DMS114 treated with DMSO at 0.1 percent for 48 hours (cell line): Measurements from ENCODE around the gene ZNF558.

ENCODE experiments used
- DNase-seq: peaks from one replicate; lab custom pipeline; 2025; ENCODE audit not compliant: unreplicated experiment; lab: John Stamatoyannopoulos, UW

ZNF558 gene

DNA sequence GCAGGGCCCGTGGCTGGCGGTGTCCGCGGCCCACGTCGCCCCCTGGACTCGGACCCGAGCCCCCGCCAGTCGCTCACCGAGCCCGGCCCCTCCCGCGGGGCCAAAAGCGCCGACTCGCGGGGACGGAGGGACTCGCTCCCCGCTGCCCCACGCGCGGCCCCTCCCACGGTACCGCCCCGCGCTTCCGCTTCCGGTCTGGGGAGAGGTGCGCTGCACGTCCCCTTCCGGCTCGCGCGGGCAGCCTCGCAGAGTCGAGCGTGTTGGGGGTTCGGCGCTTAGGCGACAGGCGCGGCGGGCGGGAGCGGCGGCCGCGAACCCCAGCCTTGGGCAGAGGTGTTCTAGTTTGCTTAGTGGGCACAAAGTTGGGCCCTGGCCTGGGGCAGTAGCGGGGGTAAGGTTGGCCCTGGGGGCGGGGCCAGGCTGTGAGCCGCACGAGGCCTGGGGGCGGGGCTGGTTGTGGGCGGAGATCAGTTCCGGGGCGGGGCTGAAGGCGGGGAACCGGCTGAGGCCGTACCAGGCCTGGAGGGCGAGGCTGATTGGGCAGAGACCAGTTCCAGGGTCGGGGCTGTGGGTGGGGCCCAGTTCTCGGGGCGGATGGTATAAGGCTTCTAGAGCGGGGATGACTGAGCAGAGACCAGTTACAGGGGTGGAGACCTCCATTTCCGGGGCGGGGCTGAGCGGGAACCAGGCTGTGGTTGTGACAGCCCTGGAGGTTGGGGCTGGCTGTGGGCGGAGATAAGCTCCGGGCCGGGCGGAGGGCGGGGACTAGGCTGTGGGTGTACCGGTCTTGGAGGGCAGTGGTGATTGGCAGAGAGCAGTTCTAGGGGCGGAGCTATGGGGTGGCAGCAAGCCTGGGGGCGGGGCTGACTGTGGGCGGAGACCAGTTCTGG is at the start of gene ZNF558, which contains the start of gene MBD3L1:
Gene ZNF558 (minus strand): TSS at position 173 of the 890 bp plus-strand sequence. CDS start 9,645 bp downstream, outside the sequence.
Gene MBD3L1 (plus strand): TSS at position 246 of the 890 bp plus-strand sequence. CDS start 10,302 bp downstream, outside the sequence.
- peak; percentile 82 for DNase-seq

DNA sequence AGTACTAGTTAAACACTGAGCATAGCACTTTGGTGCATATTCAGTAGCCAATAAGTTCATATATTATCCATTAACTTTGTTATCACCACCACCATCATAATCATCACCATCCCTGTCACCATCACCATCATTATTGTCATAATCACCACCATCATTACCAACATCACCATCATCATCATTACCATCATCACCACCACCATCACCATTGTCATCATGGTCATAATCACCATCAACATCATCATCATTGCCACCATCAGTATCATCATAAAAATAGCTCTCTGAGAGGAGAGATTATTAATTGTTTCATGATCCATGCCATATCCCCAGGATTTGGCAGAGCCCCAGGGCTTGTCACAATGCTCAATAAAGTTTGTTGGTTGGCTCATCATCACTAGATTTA is 49.4 kb upstream of the ZNF558 start:
- no peak for DNase-seq

DNA sequence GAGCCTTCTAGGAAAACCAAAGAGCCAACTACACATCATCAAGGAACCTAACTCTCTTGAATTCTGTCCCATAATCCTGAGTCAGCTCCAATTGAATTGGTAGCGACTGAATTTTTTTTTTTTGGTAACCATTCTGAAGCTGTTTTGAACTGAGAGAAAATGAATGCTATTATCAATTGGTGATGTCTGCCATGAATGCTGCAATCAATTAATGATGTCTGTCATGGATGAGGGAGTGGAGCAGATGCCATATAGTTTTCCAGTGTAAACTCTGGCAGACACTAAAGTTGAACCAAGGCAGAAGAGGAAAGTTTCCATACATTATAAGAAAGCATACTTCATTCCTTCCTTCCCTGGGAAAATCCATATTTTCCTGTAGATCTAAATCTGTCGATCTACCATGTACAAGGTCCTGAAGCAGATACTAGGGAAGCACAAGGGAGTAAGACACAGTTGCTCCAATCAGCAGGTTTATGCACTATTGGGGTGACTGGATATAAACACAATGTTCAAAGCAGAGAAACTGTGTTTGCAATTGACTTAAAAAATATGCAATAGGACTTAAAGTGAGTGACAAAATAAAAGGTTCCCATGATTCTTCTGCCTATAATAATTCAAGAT is 48.9 kb upstream of the ZNF558 start:
- no peak for DNase-seq

DNA sequence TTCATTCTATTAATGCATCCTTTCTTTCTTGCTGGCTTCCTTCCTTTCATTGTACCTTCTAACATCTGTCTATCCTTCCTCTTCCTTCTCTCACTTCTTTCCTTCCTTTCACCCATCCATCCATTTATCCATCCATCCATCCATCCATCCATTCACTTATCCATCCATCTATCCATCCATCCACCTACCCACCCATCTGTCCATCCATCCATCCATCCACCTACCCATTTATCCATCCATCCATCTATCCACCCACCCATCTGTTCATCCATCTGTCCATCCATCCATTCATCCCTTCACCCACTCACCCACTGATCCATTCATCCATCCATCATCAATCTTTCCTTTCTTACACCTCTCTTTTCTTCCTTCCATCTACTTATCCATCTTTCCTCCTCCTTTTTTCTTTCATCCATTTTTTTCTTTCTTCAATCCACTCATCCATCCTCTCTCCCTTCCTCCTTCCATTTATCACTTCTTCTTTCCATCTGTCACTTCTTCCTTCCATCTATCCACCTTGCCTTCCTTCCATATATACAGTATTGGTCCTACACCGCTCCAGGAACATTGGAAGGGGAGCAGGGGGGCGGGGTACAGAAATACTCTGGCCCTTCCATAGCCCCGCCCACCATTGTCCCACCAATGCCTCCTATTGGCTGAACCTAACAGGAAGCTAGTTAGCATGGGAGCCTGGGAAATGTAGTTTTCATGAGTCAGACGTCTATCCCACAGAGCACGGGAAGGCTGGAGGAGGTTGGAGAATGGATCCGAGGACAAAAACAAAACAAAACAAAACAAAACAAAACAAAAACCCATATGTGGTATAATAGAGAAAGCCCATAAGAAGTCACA is 46.0 kb upstream of the ZNF558 start:
- DNase-seq: no peak

DNA sequence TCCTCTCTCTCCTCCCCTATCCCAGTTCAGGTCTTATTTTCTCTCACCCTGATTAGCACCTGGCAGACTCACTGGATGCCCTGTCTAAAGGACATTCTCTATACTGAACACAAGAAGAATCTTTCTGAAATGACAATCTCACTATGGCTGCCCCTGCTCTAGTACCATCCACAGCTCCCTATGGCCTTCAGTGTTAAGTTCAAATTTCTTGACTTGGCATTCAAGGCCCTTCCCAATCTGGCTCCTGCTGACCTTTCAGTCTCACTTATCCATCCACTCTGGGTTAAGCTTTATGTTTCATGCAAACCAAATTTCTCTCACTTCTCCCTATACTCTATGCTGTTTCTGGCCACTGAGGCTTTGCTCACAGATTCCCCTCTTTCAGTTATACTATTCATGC is 34.2 kb upstream of the ZNF558 start:
- no peak for DNase-seq

DNA sequence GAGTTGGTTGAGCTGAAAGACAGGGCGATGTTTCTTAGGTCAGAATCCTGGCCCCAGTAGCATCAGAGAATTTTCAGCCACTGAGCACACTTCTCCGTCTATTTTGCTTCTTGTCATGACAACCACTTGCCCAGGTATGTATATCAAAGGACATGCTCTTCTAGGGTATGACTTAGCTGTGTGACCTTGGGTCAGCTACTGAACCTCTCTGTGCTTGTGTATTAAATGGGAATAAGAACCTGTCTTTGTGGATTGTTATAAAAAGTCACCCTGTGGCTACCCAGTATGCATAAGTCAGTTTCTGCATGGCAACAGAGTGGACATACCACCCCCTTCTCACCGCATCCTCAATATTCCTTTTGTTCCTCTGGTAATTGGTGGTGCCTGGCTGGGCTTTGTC is 26.2 kb upstream of the ZNF558 start:
- no peak for DNase-seq

DNA sequence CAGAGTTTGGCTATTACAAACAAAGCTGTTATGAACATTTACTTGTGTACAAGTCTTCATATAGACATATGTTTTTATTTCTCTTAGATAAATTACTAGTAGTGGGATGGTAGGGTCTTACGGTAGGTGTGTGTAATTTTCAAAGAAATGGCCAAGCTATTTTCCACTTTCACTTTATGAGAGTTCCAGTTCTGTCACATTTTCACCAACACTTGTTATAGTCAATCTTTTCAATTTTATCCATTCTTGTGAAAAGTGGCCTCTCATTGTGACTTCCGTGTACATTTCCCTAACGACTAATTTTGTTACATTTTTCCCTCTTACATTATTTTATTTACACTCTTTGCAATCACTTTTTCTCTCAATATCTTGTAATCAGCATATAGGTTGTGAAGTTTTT is 18.4 kb upstream of the ZNF558 start:
- no peak for DNase-seq

DNA sequence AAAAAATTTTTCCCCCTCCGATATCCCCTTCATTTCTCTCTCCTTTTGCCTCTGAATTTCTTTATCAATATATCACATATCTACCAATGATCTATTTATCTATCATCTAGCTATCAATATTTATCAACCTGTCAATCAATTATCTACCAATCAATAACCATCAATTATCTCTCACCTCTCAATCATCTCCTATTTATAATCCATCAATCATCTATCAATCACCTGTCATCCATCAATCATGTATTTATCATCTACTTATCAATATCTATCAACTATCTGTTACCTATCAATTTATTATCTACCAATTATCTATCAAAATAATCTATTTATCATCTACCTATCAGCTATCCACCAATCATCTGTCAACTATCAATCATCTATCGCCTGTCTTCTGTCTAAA is 17.1 kb upstream of the ZNF558 start:
- no peak for DNase-seq

DNA sequence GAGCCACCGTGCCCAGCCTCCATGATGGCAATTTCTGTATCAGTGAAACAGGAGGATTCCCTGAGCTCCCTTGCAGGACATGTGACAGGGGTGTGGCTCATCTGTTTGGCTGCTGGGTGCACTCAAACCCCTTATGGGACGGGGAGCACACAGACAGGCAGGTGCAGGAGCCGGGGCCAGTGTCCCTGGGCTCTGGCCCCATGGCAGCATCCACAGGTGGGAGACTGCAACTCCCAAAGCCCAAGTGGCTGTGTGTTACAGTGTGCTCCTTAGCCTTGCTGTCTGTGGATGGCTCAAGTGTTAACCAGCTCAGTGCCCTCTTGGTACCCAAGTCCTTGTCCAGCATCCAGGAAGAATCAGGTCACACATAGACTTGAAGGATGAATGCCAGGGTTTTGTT is 14.7 kb upstream of the ZNF558 start:
- no peak for DNase-seq

DNA sequence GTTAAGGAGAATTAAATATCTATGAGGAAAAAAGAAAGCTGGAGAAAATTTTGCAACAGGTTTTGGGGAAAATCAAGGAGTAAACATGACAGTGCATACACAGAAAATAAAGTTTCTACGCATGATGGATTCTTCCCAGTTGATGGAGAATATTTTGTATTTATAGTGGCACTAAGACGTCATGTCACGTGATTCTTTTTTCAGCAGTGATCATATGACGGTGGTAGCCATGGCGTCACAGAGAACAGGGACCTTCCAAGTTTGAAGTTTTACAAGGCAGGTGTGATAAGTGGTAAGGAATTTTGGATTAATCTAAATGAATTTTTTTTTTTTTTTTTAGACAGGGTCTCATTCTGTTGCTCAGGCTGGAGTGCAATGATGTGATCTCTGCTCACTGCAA is 8.6 kb upstream of the ZNF558 start:
- no peak for DNase-seq

DNA sequence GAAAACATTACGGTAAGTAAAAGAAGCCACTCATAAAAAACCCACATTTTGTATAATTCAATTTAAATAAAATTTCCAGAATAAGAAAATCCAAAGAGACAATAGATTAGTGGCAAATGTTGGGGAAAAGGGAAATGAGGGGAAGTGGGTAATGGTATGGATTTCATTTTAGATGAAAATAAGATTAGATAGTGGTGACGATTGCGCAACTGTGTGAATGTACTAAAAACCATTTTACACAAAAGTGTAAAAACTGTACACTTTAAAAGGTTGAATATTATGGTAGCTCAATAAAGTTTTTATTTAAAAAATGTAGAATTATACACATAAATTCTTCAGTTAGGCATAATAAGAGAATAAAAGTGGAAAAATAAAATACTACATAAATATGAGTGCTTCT is 3.8 kb upstream of the ZNF558 start:
- DNase-seq: no peak

DNA sequence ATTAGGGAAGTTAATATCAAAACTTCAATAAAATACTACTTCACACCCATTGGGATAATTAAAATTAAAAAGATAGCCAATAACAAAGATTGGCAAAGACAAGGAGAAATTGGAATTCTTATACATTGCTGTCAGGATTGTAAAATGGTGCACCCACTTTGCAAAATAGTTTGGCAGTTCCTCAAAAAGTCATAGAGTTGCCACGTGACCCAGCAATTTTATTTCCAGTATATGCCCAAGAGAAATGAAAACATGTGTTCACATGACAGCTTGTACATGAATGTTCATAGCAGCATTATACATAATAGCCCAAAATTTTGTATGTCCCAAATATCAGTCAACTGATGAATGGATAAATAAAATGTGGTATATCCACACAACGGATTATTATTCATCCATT is 3.3 kb upstream of the ZNF558 start:
- no peak for DNase-seq

DNA sequence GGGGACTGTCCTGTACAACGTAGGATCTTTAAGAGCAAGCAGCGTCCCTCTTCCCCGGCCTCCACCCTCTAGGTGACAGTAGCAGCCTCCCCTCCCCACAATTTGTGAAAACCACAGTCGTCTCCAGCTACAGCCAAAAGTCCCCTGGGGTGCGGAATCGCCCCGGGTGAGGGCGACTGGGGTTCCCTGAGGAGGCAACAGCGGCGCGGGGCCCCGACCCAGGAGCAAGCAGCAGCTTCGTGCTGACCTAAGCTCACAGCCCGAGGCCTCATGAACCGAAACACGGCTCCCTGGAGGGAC is 322 bp downstream of the ZNF558 start:
- DNase-seq: no peak

DNA sequence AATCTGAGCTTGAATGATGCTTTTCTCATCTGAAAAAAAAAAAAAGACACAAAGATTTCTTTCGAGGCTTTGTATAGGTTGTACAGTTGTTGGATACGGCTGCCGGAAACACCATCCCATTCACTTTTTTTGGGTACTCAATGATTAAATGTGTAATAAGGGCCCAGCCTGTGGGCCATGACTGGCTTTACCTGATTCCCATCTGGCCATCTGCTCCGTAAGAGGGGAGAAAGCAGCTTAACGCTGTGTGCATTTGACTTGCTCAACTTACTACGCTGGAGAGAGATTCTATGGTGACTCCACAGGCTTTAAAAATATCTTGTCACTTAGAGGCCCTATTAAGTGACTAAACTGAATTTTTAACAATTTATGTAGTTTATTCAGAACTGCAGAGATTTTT is 731 bp downstream of the ZNF558 start:
- DNase-seq: no peak

DNA sequence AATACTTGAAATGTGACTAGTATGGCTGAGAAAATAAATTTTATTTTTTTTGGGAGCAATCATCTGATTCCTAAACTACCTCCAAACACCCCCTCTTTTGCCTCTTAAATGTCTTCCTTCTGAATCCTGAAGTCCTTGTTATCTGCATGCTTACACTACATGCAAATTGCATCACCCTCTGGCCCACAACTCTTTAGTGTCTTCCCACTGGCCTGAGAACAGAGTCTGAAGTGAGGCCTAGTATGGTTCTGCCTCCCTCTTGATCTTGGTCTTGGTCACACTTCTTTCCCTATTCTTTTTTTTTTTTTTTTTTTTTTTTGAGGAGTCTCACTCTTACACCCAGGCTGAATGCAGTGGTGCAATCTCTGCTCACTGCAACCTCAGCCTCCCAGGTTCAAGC is 4.8 kb downstream of the ZNF558 start:
- no peak for DNase-seq

DNA sequence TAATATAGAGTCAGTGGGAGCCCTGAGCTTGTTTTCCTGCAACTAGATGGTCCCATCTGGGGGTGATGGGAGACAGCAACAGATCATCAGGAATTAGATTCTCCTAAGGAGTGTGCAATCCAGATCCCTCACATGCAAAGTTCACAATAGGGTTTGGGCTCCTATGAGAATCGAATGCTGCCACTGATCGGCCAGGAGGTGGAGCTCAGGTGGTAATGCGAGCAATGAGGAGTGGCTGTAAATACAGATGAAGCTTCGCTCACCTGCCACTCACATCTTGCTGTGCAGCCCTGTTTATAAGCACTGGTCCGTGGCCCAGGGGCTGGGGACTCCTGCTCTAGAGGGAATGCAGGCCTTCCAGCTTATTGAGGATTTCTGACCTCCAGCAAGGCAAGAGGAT is 5.7 kb downstream of the ZNF558 start:
- DNase-seq: no peak

DNA sequence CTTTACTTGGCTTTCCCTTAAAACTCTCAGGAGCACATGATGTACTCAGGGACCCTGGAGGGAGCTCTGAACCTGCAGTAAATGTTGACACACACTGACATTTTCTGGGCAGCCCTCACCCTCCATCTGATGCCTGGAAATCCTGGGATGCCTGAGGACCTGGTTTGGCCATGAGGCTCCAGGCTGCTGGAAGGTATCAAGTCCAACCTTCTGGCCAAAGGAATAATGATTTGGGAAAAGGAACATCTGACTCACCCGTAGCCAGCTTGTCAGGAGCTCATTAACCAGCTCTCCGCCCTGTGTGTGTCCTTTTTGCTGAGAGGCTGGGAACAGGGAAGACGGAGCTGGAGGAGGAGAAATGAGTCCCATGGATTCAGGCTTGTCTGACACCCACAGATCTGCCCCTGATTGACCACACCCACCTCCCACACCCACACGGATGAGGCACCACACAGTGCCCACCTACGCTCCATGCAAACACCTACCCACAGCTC is 10.3 kb downstream of the ZNF558 start:
- DNase-seq: no peak

DNA sequence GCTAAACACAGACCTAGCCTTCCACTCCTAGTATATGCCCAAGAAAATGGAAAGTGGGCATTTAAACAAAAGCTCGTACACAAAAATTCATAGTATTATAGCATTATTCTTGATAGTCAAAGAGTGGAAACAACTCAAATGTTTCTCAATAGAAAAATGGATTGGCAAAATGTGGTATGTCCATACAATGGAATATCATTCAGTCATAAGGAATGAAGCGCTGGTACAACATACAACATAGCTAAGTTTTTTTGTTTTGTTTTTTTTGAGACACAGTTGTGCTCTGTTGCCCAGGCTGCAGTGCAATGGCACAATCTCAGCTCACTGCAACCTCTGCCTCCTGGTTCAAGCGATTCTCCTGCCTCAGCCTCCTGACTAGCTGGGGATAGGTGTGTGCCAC is 11.9 kb downstream of the ZNF558 start:
- no peak for DNase-seq

DNA sequence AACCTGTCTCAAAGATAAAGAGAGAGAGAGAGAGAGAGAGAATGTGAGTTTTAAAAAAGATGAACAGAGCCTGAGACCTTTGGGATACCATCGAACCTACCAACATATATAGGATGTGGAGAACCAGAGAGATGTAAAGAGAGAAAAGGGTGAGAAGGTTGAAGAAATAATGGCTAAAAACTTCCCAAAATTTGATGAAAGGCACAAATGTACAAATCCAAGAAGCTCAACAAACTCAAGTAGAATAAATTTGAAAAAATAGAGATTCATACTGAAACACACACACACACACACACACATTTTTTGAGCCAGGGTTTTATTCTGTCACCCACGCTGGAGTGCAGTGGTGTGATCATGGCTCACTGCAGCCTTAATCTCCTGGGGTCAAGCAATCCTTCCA is 16.3 kb downstream of the ZNF558 start:
- DNase-seq: no peak

DNA sequence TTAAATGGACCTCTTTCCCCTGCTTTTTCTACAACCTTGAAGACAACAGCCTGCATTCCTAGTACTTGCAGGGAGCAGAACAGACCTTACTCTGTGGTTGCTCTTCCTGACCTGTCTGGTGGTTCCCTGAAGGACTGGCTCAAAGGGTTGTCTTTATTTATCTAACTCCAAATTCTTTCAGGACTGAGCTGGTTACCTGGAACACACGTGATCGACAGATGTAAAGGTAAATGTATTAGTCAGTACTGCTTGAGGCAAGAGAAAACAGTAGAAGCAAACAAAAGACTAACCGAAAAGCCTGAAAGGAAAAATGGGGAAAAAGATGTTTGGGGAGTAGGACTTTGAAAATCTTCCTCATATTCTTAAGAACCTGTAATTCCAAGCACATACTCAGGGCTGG is 17.9 kb downstream of the ZNF558 start:
- DNase-seq: no peak

DNA sequence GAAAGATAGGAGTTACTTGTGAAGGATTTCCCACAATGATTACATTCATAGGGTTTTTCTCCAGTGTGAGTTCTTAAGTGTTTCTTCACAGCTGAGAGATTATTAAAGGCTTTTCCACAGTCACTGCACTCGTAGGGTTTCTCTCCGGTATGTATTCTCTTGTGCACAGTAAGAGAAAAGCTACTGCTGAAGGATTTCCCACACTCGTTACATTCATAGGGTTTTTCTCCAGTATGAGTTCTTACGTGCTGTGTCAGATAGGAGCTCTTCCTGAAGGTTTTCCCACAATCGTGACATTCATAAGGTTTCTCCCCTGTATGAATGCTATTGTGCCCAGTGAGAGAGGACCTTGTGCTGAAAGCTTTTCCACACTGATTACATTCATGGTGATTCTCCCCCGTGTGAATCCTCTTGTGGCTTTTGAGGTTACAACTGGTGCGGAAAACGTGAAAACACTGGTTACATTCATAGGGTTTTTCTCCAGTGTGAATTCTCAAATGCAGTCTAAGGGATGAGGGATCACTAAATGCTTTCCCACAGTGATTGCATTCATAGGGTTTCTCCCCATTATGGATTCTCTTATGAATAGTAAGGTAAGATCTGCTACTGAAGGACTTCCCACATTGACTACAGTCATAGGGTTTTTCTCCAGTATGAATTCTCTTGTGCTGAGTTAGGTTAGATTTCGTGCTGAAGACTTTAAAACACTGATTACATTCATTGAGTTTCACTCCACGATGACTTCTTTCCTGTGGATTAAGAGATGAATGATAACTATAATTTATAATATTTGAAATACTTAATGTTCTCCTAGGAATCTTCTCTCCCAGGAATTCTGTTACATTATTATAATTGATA is 20.6 kb downstream of the ZNF558 start:
- DNase-seq: no peak
